OCI-LY7 (cell line): ENCODE data around the gene SHC1. TPM values are rescaled to one million over a fixed set of nuclear protein-coding genes. Genes with fewer than 3 reads are reported as not detected.

Experiments
- BruUV-seq: library from RNA; stranded (reverse); fragments of 400-500 nt; replicated peaks from 2 replicates; lab custom pipeline; 2021; lab: Mats Ljungman, UMichigan
- CTCF ChIA-PET: fragments of 300-600 bp; sonication (Branson Sonifier 250); formaldehyde crosslinking; loops from one replicate; lab custom pipeline; 2022; ENCODE audit warnings: antibody characterized with exemption; ENCODE audit not compliant: unreplicated experiment; lab: Charles Lee
- POLR2A ChIA-PET: fragments of 300-600 bp; sonication (Branson Sonifier 250); formaldehyde crosslinking; loops from one replicate; lab custom pipeline; 2022; ENCODE audit warnings: antibody characterized with exemption; lab: Charles Lee
- DNase-seq: peaks from one replicate; pipeline ENCODE4 v3.0.0-alpha.2; 2015; ENCODE audit warnings: low spot score
- H2AFZ ChIP-seq: fragments of 200-600 bp; sonication (generic), shearing (Covaris generic); 2 replicates; pipeline ENCODE4 v1.6.1; 2014; ENCODE audit warnings: mild to moderate bottlenecking, antibody characterized with exemption, low read length, moderate library complexity
- H3K27ac ChIP-seq: fragments of 200-600 bp; sonication (generic); 2 replicates; pipeline ENCODE4 v1.5.1; 2014; ENCODE audit warnings: mixed run types, low read depth, mild to moderate bottlenecking, moderate library complexity, low read length, inconsistent platforms; ENCODE audit not compliant: poor library complexity, severe bottlenecking
- H3K36me3 ChIP-seq: fragments of 200-600 bp; sonication (generic); 2 replicates; pipeline ENCODE4 v1.6.1; 2014; ENCODE audit warnings: mild to moderate bottlenecking, antibody characterized with exemption, low read length, moderate library complexity, mixed read lengths; ENCODE audit not compliant: insufficient read depth
- H3K4me1 ChIP-seq: fragments of 200-600 bp; sonication (generic); 2 replicates; pipeline ENCODE4 v1.5.1; 2014; ENCODE audit warnings: mild to moderate bottlenecking, low read length; ENCODE audit not compliant: insufficient read depth, poor library complexity, severe bottlenecking
- H3K4me2 ChIP-seq: fragments of 200-600 bp; sonication (generic); 2 replicates; pipeline ENCODE4 v1.6.1; 2014; ENCODE audit warnings: mild to moderate bottlenecking, low read length
- H3K4me3 ChIP-seq: fragments of 200-600 bp; sonication (generic); 2 replicates; pipeline ENCODE4 v1.5.1; 2014; ENCODE audit warnings: mild to moderate bottlenecking, low read depth, low read length; ENCODE audit not compliant: poor library complexity, severe bottlenecking
- H3K79me2 ChIP-seq: fragments of 200-600 bp; sonication (generic); 2 replicates; pipeline ENCODE4 v1.6.1; 2016; ENCODE audit warnings: low read depth, mild to moderate bottlenecking, low read length, moderate library complexity, mixed read lengths; ENCODE audit not compliant: insufficient read depth
- H3K9me2 ChIP-seq: fragments of 200-600 bp; sonication (generic); 2 replicates; pipeline ENCODE4 v1.6.1; 2016; ENCODE audit warnings: mild to moderate bottlenecking, low read length, mixed read lengths; ENCODE audit not compliant: insufficient read depth
- H3K9me3 ChIP-seq: fragments of 200-600 bp; sonication (generic); 2 replicates; pipeline ENCODE4 v1.6.1; 2014; ENCODE audit warnings: mild to moderate bottlenecking, mixed run types, low read length, mixed read lengths
- H4K20me1 ChIP-seq: fragments of 200-600 bp; sonication (generic); 2 replicates; pipeline ENCODE4 v1.6.1; 2014; ENCODE audit warnings: mild to moderate bottlenecking, antibody characterized with exemption, low read length, moderate library complexity, mixed read lengths; ENCODE audit not compliant: insufficient read depth
- CTCF ChIP-seq: fragments of 200-600 bp; sonication (generic); conservative IDR thresholded peaks from 2 replicates; pipeline ENCODE4 v1.5.1; 2014; ENCODE audit warnings: mild to moderate bottlenecking, antibody characterized with exemption, low read length, moderate library complexity, mixed read lengths
- EZH2phosphoT487 ChIP-seq: fragments of 200-600 bp; sonication (generic); IDR thresholded peaks from 2 replicates; pipeline ENCODE4 v1.6.1; 2018; ENCODE audit warnings: low read depth, borderline replicate concordance, mild to moderate bottlenecking, mixed run types, antibody characterized with exemption, low read length, moderate library complexity, mixed read lengths
- intact Hi-C: fragments of 100-400 bp; cut with micrococcal nuclease; formaldehyde crosslinking; loops from one replicate; pipeline ENCODE4 v1.10.0; 2022; ENCODE audit not compliant: unreplicated experiment
- total RNA-seq, 2 experiments: library from RNA; depleted of rRNA in 1 of 2; stranded (reverse); fragments of >200 nt in 1 of 2; shearing (Covaris generic) in 1 of 2; gene quantifications; 2 replicates each; pipeline ENCODE4 v1.2.3, GENCODE V29; 2014 to 2022

The SHC1 gene
- total RNA-seq, 2 experiments from 2014 or later = 37.6 to 77.4 TPM

GRCh38 chr1:154945962-154946850 lies 24.3 kb downstream of the SHC1 start:
- no TSS peak for BruUV-seq
- Histone ChIP-seq H3K9me2 (no peaks in the 10 kb centered on the region), H3K4me1 (peaks cover 56% of the 10 kb centered on the region), H3K27ac (no peak overlapping the region), H3K9me3 (no peaks in the 10 kb centered on the region), H2AFZ (no peak overlapping the region), H3K79me2 (peaks cover 12% of the 10 kb centered on the region; the same call in 1 of the 2 replicates), H3K4me2 (no peak overlapping the region), H3K36me3 (peaks cover 35% of the 10 kb centered on the region), H4K20me1 (no peaks in the 10 kb centered on the region), H3K4me3 (no peak overlapping the region)
- DNase-seq = no peak
- intact Hi-C loops = no loop called here
- ChIA-PET CTCF (no interaction called here), POLR2A (no interaction called here)
- TF ChIP-seq CTCF (no peak), EZH2phosphoT487 (no peak)

DNA sequence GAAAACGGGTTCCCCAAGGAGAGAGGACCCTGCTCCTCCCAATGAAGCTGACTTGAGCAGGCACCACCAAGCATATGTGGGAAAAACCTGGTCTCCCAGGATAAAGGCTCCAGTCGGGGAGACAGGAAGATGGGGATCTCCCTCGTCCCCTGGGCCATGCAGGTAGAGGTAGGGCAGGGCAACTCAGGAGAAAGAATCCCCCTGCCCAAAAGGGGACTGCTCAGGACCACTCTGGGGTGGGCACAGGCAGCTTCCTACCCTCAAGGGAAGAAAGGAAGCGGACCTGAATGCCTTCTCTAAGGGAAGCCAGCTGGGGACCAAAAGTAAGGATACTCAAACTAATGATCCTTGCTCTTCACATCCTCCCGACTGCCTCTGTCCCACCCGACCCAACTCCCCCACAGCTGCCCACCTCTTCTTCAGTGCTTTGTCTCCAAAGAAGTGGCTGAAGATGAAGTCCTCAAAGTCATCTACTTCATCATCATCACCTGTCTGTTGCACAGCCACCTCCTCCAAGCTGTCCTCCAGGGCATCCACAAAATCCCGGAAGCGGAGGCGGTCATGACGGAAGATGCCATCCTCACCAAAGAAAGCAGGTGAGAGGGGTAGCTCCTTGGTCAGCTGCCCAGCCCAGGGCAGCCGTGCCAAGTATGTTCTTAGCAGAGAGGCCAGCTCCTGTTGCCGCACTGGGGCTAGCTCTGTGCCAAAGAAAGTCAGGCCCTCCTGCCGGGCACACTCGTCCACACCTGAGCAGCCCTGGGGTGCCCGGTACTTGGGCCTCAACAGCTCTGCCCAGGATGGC lies 25.2 kb downstream of the SHC1 start:
- Histone ChIP-seq H3K9me3 (no peaks in the 10 kb centered on the region), H3K9me2 (no peaks in the 10 kb centered on the region), H3K27ac (peak overlapping the region; percentile 98), H3K79me2 (peaks cover 20% of the 10 kb centered on the region; the same call in 1 of the 2 replicates), H3K4me2 (peak overlapping the region; percentile 99), H3K4me1 (peaks cover 56% of the 10 kb centered on the region), H3K36me3 (peaks cover 26% of the 10 kb centered on the region), H3K4me3 (peak overlapping the region; percentile 67), H4K20me1 (no peaks in the 10 kb centered on the region), H2AFZ (no peak overlapping the region)
- intact Hi-C loops = no loop called here
- POLR2A ChIA-PET = interaction anchor here (0.6 to 1.9 kb wide), 2 partner anchors 9 to 40 kb away, joined by 4 to 7 read pairs; partner anchors contain the start of gene PMVK
- BruUV-seq = no TSS peak
- CTCF ChIA-PET = interaction anchor here (2.2 kb wide), 1 partner anchor 9 kb away, joined by 13 read pairs; the partner anchor contains the start of gene PBXIP1
- TF ChIP-seq EZH2phosphoT487 (no peak), CTCF (no peak)
- no peak for DNase-seq
